SU-DHL-6 (cell line): ENCODE results near the gene SLC13A5.

Experiments
- H2AFZ ChIP-seq: fragments of 200-600 bp; sonication (generic); 2 replicates; pipeline ENCODE4 v1.6.1; 2014; ENCODE audit warnings: low read depth, mild to moderate bottlenecking, moderate library complexity, mixed read lengths, antibody characterized with exemption, low read length; ENCODE audit not compliant: severe bottlenecking
- H3F3A ChIP-seq: fragments of 200-600 bp; shearing (Covaris generic); 2 replicates; pipeline ENCODE4 v1.6.0; 2016; ENCODE audit warnings: antibody characterized with exemption, mild to moderate bottlenecking; ENCODE audit not compliant: insufficient read depth
- H3K27ac ChIP-seq: fragments of 200-600 bp; sonication (generic); 2 replicates; pipeline ENCODE4 v1.5.1; 2016; ENCODE audit warnings: low read depth, mild to moderate bottlenecking, low read length, moderate library complexity, mixed read lengths
- H3K27me3 ChIP-seq: fragments of 200-600 bp; sonication (generic), shearing (Covaris generic); 2 replicates; pipeline ENCODE4 v1.6.0; 2014; ENCODE audit warnings: mild to moderate bottlenecking, low read length
- H3K36me3 ChIP-seq: fragments of 200-600 bp; sonication (generic); 2 replicates; pipeline ENCODE4 v1.6.1; 2014; ENCODE audit warnings: mild to moderate bottlenecking, low read length, mixed read lengths
- H3K4me2 ChIP-seq: fragments of 300-600, 200-600 bp; shearing (Covaris generic), sonication (generic); 2 replicates; pipeline ENCODE4 v1.6.0; 2014; ENCODE audit warnings: low read length, low read depth, mild to moderate bottlenecking; ENCODE audit not compliant: poor library complexity, severe bottlenecking
- H3K4me3 ChIP-seq: fragments of 200-600 bp; sonication (generic); 2 replicates; pipeline ENCODE4 v1.5.1; 2014; ENCODE audit warnings: antibody characterized with exemption, low read length, mild to moderate bottlenecking, mixed read lengths; ENCODE audit not compliant: insufficient read depth, poor library complexity, severe bottlenecking
- H3K79me2 ChIP-seq: fragments of 200-600 bp; sonication (generic); 2 replicates; pipeline ENCODE4 v1.6.1; 2014; ENCODE audit warnings: mild to moderate bottlenecking, low read length, moderate library complexity; ENCODE audit not compliant: insufficient read depth
- H3K9ac ChIP-seq: fragments of 200-600 bp; sonication (generic); 2 replicates; pipeline ENCODE4 v1.7.0; 2014; ENCODE audit warnings: mild to moderate bottlenecking, low read length
- H3K9me2 ChIP-seq: fragments of 200-600 bp; sonication (generic); replicated peaks from 2 replicates; pipeline ENCODE4 v1.6.1; 2014; ENCODE audit warnings: low read length; ENCODE audit not compliant: insufficient read depth
- H3K9me3 ChIP-seq: fragments of 200-600 bp; sonication (generic); 2 replicates; pipeline ENCODE4 v1.6.1; 2014; ENCODE audit warnings: low read length, mixed read lengths; ENCODE audit not compliant: insufficient read depth
- H4K20me1 ChIP-seq: fragments of 200-600 bp; sonication (generic); 2 replicates; pipeline ENCODE4 v1.6.1; 2014; ENCODE audit warnings: low read depth, mild to moderate bottlenecking, antibody characterized with exemption, low read length, moderate library complexity, mixed read lengths
- EZH2phosphoT487 ChIP-seq: fragments of 200-600 bp; sonication (generic), shearing (Covaris generic); conservative IDR thresholded peaks from 2 replicates; pipeline ENCODE4 v1.6.1; 2018; ENCODE audit warnings: mild to moderate bottlenecking, antibody characterized with exemption, low read length, moderate library complexity, mixed read lengths
- TF ChIP-seq, protein P1 (sequence below): fragments of 200-600 bp; sonication (generic); IDR thresholded peaks from one replicate; pipeline ENCODE4 v1.5.1; 2017; ENCODE audit warnings: antibody characterized with exemption, mild to moderate bottlenecking, low read length, moderate library complexity; ENCODE audit not compliant: insufficient read depth, poor library complexity, severe bottlenecking

The SLC13A5 gene

DNA sequence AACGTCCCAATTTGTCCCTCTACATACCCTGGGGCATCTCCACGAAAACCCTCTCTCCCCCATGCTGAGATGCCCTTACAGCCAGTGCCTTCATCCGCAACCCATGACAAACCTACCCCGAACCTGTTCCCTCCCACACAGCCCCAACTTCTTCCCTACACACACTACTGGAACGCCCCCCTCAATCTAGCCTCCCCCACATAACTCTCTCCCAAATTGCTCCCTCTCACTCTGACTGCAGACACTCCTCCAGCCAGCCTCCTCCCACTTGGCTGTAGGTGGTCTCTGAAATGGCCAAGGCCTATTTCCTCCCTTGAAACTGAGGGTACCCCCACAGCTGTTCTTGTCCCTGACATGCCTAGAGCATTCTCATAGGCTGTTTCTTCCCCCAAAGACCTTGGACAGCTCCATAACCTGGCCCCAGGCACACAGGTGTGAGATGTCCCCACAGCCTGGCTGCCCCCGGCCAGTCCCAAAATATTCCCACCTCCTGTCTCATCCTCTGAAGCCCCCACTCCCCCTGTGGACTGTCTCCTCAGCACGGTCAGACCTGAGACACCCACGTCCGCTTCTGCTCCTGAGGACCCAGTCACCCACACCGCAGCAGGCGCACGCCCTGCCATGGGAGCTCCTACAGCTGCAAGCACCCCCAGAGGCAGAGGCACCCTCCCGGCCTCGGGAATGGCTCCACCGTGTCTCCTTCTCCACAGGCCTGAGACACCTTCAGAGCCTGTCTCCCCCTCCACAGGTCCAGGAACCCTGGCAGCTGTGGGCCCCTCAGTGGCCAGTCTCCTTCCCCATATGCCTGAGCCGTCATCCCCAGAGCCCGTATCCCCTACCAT is 76.3 kb downstream of the SLC13A5 start:
- H3K27ac ChIP-seq, result no peak overlapping the region
- no peak overlapping the region for H3K4me2 ChIP-seq
- H3K27me3 ChIP-seq, result no peaks in the 10 kb centered on the region
- no peaks in the 10 kb centered on the region for H3F3A ChIP-seq
- H3K9me3 ChIP-seq, result no peaks in the 10 kb centered on the region
- H3K9me2 ChIP-seq, result no peaks in the 10 kb centered on the region
- H3K36me3 ChIP-seq, result peaks cover 14% of the 10 kb centered on the region
- no peak overlapping the region for H3K9ac ChIP-seq
- H2AFZ ChIP-seq, result no peak overlapping the region
- H3K79me2 ChIP-seq, result peaks cover 9% of the 10 kb centered on the region
- no peaks in the 10 kb centered on the region for H4K20me1 ChIP-seq
- no peak for TF ChIP-seq EZH2phosphoT487
- TF ChIP-seq, protein P1, sequence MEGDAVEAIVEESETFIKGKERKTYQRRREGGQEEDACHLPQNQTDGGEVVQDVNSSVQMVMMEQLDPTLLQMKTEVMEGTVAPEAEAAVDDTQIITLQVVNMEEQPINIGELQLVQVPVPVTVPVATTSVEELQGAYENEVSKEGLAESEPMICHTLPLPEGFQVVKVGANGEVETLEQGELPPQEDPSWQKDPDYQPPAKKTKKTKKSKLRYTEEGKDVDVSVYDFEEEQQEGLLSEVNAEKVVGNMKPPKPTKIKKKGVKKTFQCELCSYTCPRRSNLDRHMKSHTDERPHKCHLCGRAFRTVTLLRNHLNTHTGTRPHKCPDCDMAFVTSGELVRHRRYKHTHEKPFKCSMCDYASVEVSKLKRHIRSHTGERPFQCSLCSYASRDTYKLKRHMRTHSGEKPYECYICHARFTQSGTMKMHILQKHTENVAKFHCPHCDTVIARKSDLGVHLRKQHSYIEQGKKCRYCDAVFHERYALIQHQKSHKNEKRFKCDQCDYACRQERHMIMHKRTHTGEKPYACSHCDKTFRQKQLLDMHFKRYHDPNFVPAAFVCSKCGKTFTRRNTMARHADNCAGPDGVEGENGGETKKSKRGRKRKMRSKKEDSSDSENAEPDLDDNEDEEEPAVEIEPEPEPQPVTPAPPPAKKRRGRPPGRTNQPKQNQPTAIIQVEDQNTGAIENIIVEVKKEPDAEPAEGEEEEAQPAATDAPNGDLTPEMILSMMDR, result no peak
- H3K4me3 ChIP-seq, result no peak overlapping the region

DNA sequence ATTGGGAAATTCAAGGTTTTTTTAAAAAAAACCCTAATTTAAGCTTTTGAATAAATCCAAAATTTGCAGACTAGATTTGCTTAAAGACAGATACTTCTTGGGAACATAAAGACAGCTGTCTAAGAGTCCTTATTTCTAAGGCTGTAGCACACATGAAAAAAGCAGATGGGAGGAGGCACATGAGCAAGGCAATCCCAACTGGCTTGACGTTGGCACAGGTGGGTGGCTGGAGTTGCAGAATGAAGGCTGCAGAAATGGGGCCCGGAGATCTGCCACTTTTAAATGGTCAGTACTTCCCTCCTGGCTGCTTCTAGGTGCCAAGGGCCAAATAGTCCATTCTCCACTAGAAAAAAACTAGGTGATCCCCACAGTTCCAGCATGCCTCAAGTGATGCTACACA is 77.1 kb downstream of the SLC13A5 start:
- Histone ChIP-seq H3K36me3 (peaks cover 14% of the 10 kb centered on the region), H3K9ac (no peak overlapping the region), H3K4me3 (no peak overlapping the region), H3K9me3 (no peaks in the 10 kb centered on the region), H3K4me2 (no peak overlapping the region), H3K27me3 (no peaks in the 10 kb centered on the region), H2AFZ (no peak overlapping the region), H4K20me1 (no peaks in the 10 kb centered on the region), H3K79me2 (peaks cover 2% of the 10 kb centered on the region; the same call in 1 of the 2 replicates), H3F3A (no peaks in the 10 kb centered on the region), H3K27ac (no peak overlapping the region), H3K9me2 (no peaks in the 10 kb centered on the region)
- TF ChIP-seq, protein P1, result no peak
- no peak for TF ChIP-seq EZH2phosphoT487
